NCI-H1436 treated with DMSO at 0.1 percent for 48 hours (cell line): ENCODE data around the gene MYLK4.

Experiments
- DNase-seq: peaks from one replicate; lab custom pipeline; 2025; lab: John Stamatoyannopoulos, UW

The MYLK4 gene

GRCh38 chr6:2733324-2733723, 17.4 kb downstream of the MYLK4 start:
- DNase-seq: no peak

DNA sequence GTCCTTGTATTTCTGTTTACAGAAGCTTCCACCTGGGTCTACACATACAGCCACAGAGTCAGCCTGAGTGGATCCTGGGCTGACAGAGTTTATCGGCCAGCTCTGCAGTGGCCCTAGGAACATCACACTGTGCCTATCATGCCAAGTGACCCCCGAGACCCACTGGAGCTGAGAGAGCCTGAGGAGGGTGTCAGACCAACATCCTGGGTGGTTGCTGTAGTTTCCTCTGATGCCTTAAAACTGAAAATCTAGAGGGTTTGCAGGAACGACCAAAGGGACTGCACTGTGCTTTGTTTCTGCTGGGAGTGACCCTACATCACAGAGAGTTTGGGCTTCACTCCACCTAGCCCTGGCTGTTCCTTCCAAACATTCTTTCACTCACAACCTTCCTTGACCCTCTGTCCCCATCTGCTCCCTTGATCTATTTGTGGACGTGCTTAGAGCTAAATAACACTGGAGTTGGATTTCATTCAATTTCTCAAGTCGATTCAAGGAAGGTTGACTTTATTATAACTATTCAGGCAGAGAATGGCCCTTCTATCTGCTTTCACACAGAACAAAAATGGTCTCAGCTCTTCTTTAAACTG, 18.1 kb downstream of the MYLK4 start:
- no peak for DNase-seq

GRCh38 chr6:2731281-2731909, 19.3 kb downstream of the MYLK4 start:
- DNase-seq: no peak

DNA sequence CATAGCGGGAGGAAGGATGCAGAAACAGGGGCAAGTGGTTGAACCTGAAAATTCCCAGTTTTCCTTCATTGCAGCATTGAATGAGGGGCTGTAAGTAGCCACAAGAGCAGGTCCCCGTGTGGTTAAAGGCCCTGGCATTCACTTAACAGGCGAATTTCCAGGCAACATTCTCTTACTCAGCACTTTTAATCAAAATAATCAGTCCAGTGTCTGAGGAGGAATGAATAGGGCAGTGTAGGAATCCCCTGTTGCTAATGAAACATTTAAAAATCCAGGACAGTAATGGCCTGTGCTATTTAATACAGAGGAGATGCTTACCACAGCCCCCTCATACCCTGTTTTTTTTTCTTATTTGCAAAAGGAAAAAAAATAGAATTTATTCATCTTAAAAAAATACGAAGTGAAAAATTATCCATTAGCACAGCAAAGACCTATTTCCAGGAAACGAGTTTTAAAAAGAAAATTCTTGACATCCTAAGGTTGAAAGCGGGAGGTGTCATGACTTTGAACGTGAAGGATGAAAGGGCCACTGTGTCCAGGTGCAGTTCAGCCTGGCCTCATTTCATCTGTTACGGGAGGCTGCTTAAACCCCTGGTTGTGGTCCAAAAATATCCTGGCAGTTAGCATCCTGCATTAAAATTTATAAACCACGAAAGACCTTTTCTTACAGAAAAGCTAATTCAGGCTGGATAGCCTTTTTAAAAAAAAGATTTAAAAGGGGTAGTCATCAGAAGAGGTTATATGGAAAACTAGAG, 20.2 kb downstream of the MYLK4 start:
- DNase-seq: no peak

DNA sequence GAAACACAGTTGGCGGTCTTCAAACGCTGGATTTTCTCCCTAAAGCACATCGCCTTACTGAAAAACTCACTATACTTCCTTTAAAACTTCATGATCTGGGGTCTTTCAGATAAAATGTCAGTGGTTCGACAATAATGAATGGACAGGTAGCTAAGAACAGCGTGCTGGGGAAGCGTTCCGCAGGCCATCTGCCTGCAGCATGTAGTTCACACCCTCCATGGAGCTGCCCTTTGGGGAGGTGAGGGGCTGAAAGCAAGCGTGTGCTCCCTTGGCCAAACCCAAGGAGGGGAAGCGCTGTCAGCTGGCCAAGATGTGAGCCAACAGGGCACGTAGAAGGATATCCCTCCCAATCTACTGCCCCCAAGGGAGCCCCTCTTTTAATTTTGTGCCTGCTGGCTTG, 20.8 kb downstream of the MYLK4 start:
- DNase-seq: no peak

DNA sequence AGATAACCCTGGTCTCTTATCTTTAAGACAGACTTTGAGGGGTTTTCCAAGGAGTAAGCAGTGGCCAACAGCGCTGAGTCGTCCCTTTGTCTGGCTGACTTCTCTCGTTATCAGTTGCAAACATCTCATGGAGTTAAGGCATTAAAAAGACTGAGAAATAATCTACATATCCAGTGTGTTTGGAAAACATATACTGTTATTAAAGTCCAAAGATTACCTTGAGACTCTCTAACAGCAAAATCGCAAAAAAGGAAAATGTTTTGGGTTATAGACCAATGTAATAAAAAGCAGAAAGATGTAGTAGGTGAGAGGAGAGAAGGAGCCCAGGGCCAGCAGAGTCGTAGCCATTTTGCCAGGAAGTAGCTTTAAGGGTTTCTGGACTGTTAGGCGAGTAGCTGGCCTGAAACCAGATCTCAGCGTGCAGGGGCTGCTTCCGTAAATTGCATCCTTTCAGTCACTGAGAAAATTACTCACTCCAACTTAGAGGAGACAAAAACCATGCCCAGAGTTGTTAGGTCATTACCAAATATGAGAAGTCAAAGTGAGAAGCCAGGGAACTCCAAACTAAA, 24.6 kb downstream of the MYLK4 start:
- no peak for DNase-seq

- DNase-seq: no peak
Observed at GRCh38 chr6:2725364-2725988, 25.2 kb downstream of the MYLK4 start.

DNA sequence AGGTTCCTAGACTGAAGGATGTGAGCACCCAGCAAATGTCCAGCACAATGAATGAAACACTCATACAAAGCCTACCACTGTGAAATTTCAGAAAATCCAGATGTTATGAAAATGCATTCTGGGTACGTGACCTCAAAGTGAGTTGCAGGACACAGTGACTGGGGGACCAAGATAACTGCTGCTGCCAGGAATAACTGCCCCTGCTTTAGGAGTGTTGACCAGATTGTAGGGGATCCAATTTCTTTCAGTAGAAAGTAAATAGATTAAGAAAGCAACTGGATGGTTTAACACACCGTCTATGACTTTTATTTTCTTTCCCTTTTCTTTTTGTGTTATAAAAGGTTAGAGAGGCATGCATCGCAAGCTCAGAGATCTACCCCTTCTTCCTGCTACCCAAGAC, 29.5 kb downstream of the MYLK4 start:
- DNase-seq: no peak

DNA sequence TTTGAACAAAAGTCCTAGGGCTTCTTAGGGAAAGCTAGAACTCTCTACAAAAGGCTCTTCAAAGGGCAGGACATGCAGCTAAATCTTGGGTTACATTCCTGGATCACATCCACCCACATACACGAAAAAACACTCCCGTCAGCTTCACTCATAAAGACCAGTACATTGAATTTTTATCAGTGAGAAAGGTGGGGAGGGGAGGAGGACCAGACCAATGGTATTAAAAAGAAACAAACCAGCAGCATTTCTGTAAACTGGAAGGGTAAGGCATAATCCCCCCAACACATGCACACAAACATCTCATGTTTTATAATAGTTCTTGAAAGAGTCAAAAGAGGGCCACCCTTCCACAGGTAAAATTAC, 31.6 kb downstream of the MYLK4 start:
- DNase-seq: no peak

DNA sequence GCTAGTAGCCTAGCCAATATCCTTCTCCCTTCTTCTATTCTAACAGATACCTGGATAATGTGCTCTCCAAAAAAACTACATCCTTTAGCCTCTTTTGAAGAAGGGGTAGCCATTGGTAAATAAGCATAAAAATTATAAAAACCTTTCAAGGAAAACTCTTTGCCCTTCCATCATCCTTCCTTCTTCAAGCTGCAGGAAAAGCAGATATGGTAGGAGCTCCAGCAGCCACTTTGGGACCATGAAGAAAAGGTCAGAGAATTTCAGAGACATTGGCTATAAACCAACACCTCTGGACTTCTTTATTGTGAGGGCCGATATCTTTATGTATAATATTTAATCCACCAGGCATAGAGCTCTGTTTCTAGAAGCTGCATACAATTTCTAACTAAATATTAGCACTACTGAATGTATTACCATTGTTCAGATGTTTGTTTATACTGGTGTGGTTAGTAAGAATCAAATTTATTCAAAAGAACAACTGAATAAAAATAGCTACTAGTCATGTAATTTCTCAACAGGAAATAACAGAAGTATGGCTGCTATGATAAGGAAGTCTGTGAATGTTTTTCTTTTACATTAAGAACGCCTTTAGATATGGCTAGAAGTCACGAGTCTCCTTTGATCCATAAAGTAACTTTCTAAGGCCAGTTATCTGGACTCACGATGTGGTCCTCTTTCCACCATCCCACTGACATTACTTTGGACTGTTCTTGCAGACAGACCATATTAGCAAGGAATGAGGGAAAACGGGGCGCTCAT, 32.2 kb downstream of the MYLK4 start:
- DNase-seq: no peak

DNA sequence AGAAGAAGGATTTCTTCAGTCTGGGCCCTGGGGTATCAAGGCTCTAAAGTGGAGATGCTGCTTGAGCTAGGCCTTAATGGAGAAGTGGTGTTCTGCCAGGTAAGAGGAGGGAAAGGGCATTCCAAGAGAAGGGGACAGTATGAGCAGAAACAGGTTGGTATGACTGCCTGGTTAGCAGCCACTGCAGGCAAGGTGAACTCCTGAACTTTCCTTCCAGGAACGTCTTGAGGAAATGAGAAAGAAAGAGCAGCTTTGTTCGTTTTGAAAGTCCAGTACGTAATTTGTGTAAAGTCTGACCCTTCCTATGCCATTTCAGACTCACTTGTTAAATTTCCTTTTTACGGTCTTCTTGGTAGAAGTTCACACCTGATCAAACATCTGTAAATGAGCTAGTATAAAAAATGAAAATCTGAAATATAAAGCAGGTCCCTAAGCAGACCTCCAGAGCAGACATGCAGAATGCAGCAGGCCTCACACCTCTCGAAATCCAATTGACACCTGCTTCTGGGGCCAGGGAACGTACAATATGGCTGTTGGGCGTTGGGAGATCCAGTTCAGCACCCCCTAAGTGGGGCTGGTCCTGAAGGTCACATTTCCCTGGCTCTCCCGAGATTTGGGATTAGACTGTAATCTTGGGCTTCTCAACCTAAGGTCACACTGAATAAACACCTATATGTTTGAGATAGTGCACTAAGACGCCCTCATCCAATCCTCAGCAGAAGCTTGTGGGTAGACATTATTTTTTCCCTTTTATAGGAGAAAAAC, 33.6 kb downstream of the MYLK4 start:
- DNase-seq: no peak

DNA sequence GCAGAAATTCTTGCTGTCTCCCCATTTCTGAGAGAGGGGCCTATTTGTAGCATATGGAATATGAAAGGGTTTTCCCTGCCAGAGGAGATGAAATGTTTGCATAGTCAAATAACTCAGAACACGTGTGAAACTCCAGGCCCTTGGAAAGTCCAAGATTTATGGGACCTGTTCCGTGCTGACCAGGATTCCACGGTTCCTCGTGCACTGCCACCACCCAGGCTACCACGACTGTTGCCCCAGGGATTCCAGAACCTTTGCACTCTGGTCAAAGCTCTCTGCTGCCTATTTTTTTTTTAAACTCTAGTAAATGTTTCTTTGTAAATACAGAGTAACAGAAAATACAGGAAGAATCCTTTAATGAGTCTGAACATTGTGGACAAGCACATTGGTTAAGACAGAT, 35.0 kb downstream of the MYLK4 start:
- DNase-seq: no peak

DNA sequence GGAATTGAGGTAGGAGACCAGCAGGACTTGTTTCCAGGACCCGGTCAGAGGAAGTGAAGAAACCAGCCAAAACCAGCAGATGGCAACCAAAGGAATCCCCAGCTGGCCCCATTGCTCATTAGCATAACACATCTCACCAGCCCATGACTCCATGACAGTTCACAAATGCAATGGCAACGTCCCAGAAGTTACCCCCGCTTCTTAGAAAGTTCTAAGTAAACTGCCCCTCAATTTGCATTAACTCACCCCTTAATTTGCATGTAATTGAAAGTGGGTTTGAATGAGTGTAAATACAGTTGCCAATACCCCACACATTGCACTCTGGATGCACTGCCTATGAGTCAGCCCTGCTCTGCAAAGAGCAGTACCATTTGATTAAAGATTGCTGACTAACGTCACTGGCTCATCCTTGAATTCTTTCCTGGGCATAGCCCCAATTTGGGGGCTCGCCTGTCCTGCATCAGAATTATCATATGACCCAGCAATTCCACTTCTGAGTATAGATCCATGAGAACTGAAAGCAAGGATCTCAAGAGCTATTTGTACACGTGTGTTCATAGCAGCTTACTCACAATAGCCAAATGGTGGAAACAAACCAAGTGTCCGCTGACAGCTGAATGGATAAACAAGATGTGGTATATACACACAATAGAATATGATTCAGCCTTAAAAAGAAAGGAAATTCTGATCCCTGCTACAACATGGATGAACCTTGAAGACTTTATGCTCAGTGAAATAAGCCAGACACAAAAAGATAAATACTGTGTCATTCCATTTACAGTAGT, 36.4 kb downstream of the MYLK4 start:
- DNase-seq: no peak

DNA sequence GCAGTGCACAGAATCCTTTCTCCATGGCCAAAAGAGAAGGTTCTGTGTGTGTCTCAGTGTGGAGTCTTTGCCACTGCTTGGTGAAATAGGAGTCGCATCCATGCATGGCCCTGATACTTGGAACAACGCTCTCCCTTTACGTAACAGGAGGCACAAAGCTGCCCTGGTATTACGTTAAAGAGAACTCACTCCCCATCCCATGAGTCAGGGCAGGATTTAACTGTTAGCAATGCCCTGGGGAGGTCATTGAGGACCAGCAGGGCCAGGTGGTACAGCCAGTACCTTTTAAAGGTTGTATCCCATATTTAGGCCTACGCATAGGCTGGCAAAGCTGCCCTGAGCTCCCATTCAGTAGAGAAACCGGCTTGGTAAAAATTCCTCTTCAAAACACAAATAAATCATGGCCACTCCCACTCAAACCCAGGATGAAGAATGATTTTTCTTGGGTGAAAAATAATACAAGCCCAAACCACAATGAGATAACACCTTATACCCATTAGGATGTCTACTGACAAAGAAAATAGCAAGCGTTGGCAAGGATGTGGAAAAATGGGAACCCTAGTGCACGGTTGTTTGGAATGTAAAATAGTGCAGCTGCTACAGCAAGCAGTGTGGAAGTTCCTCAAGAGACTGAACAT, 37.1 kb downstream of the MYLK4 start:
- no peak for DNase-seq

DNA sequence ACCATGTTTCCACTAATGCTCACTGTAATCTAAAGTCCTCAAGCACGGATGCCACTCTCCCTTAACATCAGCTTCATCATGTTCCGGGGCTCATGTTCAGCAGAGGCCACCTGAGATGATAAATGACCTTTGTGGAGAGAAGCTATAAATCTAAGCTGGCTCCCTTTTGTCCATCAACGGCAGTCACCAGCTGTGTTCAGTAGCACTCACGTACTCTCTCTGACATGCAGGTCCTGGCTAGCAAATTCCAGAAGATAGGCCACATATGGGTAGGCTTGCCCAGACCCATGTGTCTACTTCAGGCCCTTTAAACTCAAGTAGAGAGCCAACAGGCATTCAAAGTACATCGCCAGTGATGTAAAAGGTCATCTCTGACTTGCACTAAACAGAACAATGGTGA, 38.6 kb downstream of the MYLK4 start:
- no peak for DNase-seq

DNA sequence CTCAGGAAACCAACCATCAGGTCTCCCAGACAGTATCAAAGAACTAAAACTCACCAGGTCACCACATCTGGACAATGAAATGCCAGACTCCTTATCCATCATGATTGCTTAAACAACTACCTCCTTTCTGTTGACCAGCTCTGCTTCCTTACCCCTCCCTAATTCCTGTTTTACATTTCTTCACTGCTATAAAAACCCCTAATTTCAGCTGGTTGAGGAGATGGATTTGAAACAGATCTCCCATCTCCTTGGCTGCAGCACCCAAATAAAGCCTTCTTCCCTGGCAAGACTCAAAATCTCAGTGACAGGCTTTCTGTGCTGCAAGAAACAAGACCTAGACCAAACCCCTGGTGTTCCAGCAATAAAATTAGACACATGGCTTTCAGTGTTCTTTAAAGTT, 40.3 kb downstream of the MYLK4 start:
- DNase-seq: no peak

- DNase-seq: no peak
Observed at GRCh38 chr6:2708456-2708855, 42.3 kb downstream of the MYLK4 start.

GRCh38 chr6:2706558-2706957, 44.2 kb downstream of the MYLK4 start:
- no peak for DNase-seq

GRCh38 chr6:2705256-2705655, 45.5 kb downstream of the MYLK4 start:
- DNase-seq: no peak

- DNase-seq: no peak
Observed at GRCh38 chr6:2697291-2697690, 53.4 kb downstream of the MYLK4 start.
